HL-60 (cell line): ENCODE data around the gene PHLDB2.

Source experiments
- DNase-seq, 2 experiments: peaks; one replicate each; pipeline ENCODE4 v3.0.0-alpha.2; 2010 to 2020; ENCODE audit warnings: low read depth in 1 of 2, low spot score in 1 of 2
- H3K27ac ChIP-seq: fragments of 250-450 bp; sonication (Bioruptor Pico); replicated peaks from 2 replicates; pipeline ENCODE4 v1.5.1; 2020; ENCODE audit warnings: mild to moderate bottlenecking, moderate library complexity
- H3K27me3 ChIP-seq: fragments of 250-450 bp; sonication (Bioruptor Pico); 2 replicates; pipeline ENCODE4 v1.5.1; 2021; ENCODE audit warnings: mild to moderate bottlenecking, moderate library complexity; ENCODE audit not compliant: insufficient read depth, poor library complexity, severe bottlenecking
- H3K4me3 ChIP-seq: replicated peaks from 2 replicates; pipeline ENCODE4 v1.5.1; 2011; ENCODE audit warnings: mild to moderate bottlenecking, control low read depth, low read length; ENCODE audit not compliant: insufficient read depth
- CTCF ChIP-seq: IDR thresholded peaks from one replicate; pipeline ENCODE4 v1.5.1; 2011; ENCODE audit warnings: low read length, control low read depth, inconsistent platforms; ENCODE audit not compliant: insufficient read depth
- GABPA ChIP-seq: IDR thresholded peaks from 2 replicates; pipeline ENCODE4 v1.6.1; 2012; ENCODE audit warnings: low read depth
- POLR2AphosphoS5 ChIP-seq: IDR thresholded peaks from 2 replicates; pipeline ENCODE4 v1.6.1; 2012; ENCODE audit warnings: low read depth
- REST ChIP-seq: IDR thresholded peaks from 2 replicates; pipeline ENCODE4 v1.6.1; 2012; ENCODE audit warnings: low read depth; ENCODE audit not compliant: insufficient replicate concordance
- SPI1 ChIP-seq: IDR thresholded peaks from 2 replicates; pipeline ENCODE4 v1.6.1; 2012; ENCODE audit warnings: low read depth, mild to moderate bottlenecking, borderline replicate concordance

The PHLDB2 gene

GRCh38 chr3:111820651-111821050, 38.4 kb upstream of the PHLDB2 start:
- H3K27ac ChIP-seq: no peak overlapping the region
- no peaks in the 10 kb centered on the region for H3K27me3 ChIP-seq
- DNase-seq: no peak
- TF ChIP-seq CTCF (no peak), POLR2AphosphoS5 (no peak), GABPA (no peak), REST (no peak), SPI1 (no peak)
- H3K4me3 ChIP-seq: no peak overlapping the region

GRCh38 chr3:111821891-111822290, 37.2 kb upstream of the PHLDB2 start:
- no peak overlapping the region for H3K27ac ChIP-seq
- no peak for DNase-seq
- no peak for TF ChIP-seq CTCF
- TF ChIP-seq REST: no peak
- no peak for TF ChIP-seq GABPA
- TF ChIP-seq SPI1: no peak
- no peak for TF ChIP-seq POLR2AphosphoS5
- no peak overlapping the region for H3K4me3 ChIP-seq
- H3K27me3 ChIP-seq: no peaks in the 10 kb centered on the region

- Histone ChIP-seq H3K27me3 (no peaks in the 10 kb centered on the region), H3K27ac (no peak overlapping the region), H3K4me3 (no peak overlapping the region)
- no peak for TF ChIP-seq CTCF
- TF ChIP-seq REST: no peak
- no peak for DNase-seq
Measured at GRCh38 chr3:111822804-111823203, 36.3 kb upstream of the PHLDB2 start.
